GM12865 (cell line): ENCODE measurements around the gene ERBB4.

Source experiments
- DNase-seq: peaks from one replicate; pipeline ENCODE4 v3.0.0; 2010; ENCODE audit warnings: low read depth
- H3K4me3 ChIP-seq: 2 replicates; pipeline ENCODE4 v1.5.1; 2011; ENCODE audit warnings: mild to moderate bottlenecking, low read depth, low read length, control low read depth
- TF ChIP-seq, protein P1 (sequence below): IDR thresholded peaks from 2 replicates; pipeline ENCODE4 v1.5.1; 2011; ENCODE audit warnings: low read length, control low read depth, low read depth, inconsistent platforms; ENCODE audit not compliant: insufficient read depth; ENCODE audit errors: missing control alignments

The ERBB4 gene

GRCh38 chr2:211900518-211900917 is 638.1 kb downstream of the ERBB4 start:
- H3K4me3 ChIP-seq: no peak overlapping the region
- TF ChIP-seq, protein P1, sequence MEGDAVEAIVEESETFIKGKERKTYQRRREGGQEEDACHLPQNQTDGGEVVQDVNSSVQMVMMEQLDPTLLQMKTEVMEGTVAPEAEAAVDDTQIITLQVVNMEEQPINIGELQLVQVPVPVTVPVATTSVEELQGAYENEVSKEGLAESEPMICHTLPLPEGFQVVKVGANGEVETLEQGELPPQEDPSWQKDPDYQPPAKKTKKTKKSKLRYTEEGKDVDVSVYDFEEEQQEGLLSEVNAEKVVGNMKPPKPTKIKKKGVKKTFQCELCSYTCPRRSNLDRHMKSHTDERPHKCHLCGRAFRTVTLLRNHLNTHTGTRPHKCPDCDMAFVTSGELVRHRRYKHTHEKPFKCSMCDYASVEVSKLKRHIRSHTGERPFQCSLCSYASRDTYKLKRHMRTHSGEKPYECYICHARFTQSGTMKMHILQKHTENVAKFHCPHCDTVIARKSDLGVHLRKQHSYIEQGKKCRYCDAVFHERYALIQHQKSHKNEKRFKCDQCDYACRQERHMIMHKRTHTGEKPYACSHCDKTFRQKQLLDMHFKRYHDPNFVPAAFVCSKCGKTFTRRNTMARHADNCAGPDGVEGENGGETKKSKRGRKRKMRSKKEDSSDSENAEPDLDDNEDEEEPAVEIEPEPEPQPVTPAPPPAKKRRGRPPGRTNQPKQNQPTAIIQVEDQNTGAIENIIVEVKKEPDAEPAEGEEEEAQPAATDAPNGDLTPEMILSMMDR: no peak

DNA sequence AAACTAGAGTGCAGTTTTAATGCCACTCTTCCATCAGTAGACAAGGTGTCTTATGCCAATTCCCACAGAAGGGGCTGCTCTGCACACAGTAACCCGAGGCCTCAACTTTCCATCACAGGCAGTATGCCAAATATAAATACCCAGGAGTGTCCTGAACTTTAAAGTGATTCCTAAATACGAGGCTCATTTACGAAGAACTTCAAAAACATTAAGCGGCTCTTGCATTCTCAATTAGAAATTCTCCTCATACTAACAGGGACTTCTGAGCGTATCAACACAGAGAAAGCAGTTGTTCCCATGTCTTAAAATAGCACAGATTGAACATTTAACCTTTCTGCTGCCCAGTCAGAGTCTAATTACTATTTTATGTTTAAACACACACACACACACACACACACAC is 638.6 kb downstream of the ERBB4 start:
- no peak for DNase-seq
- TF ChIP-seq, protein P1: no peak
- H3K4me3 ChIP-seq: no peak overlapping the region

More at GRCh38 chr2:211900518-211900917, 638.1 kb downstream of the ERBB4 start:
- DNase-seq: no peak

- no peak overlapping the region for H3K4me3 ChIP-seq
- no peak for DNase-seq
- TF ChIP-seq, protein P1: no peak
Measured at GRCh38 chr2:211898702-211899101, 639.9 kb downstream of the ERBB4 start.

- H3K4me3 ChIP-seq: no peak overlapping the region
- TF ChIP-seq, protein P1: no peak
- no peak for DNase-seq
Measured at GRCh38 chr2:211881449-211881848, 657.2 kb downstream of the ERBB4 start.

- TF ChIP-seq, protein P1: peak; percentile 16
- no peak overlapping the region for H3K4me3 ChIP-seq
- DNase-seq: peak; percentile 5
Measured at GRCh38 chr2:211879323-211879722, 659.3 kb downstream of the ERBB4 start.

- DNase-seq: no peak
- no peak overlapping the region for H3K4me3 ChIP-seq
- TF ChIP-seq, protein P1: no peak
Measured at GRCh38 chr2:211877061-211877460, 661.5 kb downstream of the ERBB4 start.

GRCh38 chr2:211875488-211875887 is 663.1 kb downstream of the ERBB4 start:
- no peak for DNase-seq
- TF ChIP-seq, protein P1: no peak
- H3K4me3 ChIP-seq: no peak overlapping the region
